SK-N-SH (cell line): ENCODE results near the gene PANK4.

Experiments
- TAF1 ChIP-seq: IDR thresholded peaks from 2 replicates; pipeline ENCODE4 v1.6.1; 2012; ENCODE audit warnings: low read depth, mild to moderate bottlenecking, low read length, moderate library complexity, borderline replicate concordance
- USF2 ChIP-seq: fragments of 150-350 bp; IDR thresholded peaks from 2 replicates; pipeline ENCODE4 v1.6.1; 2017; ENCODE audit warnings: antibody characterized with exemption, low read length, low read depth, borderline replicate concordance

GRCh38 chr1:2480236-2480985, 46.0 kb downstream of the PANK4 start:
- TF ChIP-seq TAF1 (no peak), USF2 (no peak)
